ENCODE data around the gene OR8H3. TPM values are rescaled to one million over a fixed set of nuclear protein-coding genes. Genes with fewer than 3 reads are reported as not detected.
"Not testable (repeated sequence)": the region's sequence is repeated elsewhere in the genome, so short reads cannot be mapped to it uniquely, and the experiment has no call there.

The OR8H3 gene, protein sequence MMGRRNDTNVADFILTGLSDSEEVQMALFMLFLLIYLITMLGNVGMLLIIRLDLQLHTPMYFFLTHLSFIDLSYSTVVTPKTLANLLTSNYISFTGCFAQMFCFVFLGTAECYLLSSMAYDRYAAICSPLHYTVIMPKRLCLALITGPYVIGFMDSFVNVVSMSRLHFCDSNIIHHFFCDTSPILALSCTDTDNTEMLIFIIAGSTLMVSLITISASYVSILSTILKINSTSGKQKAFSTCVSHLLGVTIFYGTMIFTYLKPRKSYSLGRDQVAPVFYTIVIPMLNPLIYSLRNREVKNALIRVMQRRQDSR
- total RNA-seq (not detected), polyA plus RNA-seq (ENCODE audit: insufficient read depth in 1 of 8, insufficient read length in 8 of 8, low replicate concordance in 1 of 8) (not detected)
- long read RNA-seq, donor 1, result 0 reads
- long read RNA-seq, donor 2, result 0 reads
- long read RNA-seq, donor 3, result 0 reads
- long read RNA-seq, donor 4, result 0 reads
- long read RNA-seq, donor 5, result 0 reads
- long read RNA-seq, donor 6, result 0 reads
- long read RNA-seq, donor 7, result 0 reads
- long read RNA-seq, donor 8, result 0 reads
- long read RNA-seq, donor 9, result 0 reads
- long read RNA-seq, donor 10, partial matches to known transcripts, result 0 of 1 reads
- long read RNA-seq, donor 10, other reads (novel, unspliced or antisense), result 0 of 1 reads
- long read RNA-seq, donor 11, result 0 reads

- no peaks in the 10 kb centered on the region for H3K4me1 ChIP-seq (ENCODE audit: control insufficient read depth, insufficient read depth, low read length)
- H3K36me3 ChIP-seq (ENCODE audit: control insufficient read depth, insufficient read depth, low read length), result no peaks in the 10 kb centered on the region
- no peaks in the 10 kb centered on the region for H3K9me3 ChIP-seq (replicated peaks; ENCODE audit: control insufficient read depth, low read depth, low read length)
- no peak within 1 kb of the TSS for H3K27ac ChIP-seq (ENCODE audit: low read length)
- 82% methylated on average over 2 of the region's 6 CpGs for WGBS (ENCODE audit: insufficient coverage)
- DNase-seq, result no peak
- H3K27me3 ChIP-seq (ENCODE audit: control insufficient read depth, insufficient read depth, low read length), result no peaks in the 10 kb centered on the region
- no peak within 1 kb of the TSS for H3K4me3 ChIP-seq (ENCODE audit: low read length)
These were observed at the start of gene OR8H3 for GRCh38 chr11:56122073-56122472. Gene OR8H3 (plus strand): TSS chr11:56122373. CDS start chr11:56122373, 0 bp downstream.

DNA sequence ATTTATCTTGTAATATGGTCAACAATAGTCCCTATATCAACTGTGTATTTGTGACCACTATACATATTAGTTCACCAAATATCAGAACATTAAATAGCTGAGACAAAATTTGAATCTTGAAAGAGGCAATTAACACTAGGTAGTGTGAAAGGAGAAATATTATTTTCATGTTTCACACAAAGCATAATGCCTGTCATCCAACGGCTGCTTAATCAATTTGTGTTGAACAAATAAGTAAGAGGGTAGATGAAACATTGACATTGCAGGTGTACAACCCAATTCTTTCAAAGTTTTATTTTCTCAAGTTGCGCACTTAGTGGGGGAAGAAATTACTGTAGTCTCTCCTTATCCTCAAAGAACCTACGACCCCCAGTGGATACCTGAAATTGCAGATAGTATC, 32.5 kb upstream of the OR8H3 start:
- H3K4me1 ChIP-seq (ENCODE audit: control insufficient read depth, insufficient read depth, low read length), result no peaks in the 10 kb centered on the region
- no CpG with 5 or more reads among the region's 3 CpGs for WGBS (ENCODE audit: insufficient coverage)
- no peak overlapping the region for H3K27ac ChIP-seq (ENCODE audit: low read length)

GRCh38 chr11:56093008-56093407, 29.2 kb upstream of the OR8H3 start, which contains the start of gene OR8I2:
Gene OR8I2 (plus strand): TSS chr11:56093308. CDS start chr11:56093308, 0 bp downstream.
- no peaks in the 10 kb centered on the region for H3K4me1 ChIP-seq (ENCODE audit: control insufficient read depth, insufficient read depth, low read length)
- H3K36me3 ChIP-seq (ENCODE audit: control insufficient read depth, insufficient read depth, low read length), result no peaks in the 10 kb centered on the region
- no peak within 1 kb of the TSS for H3K27ac ChIP-seq (ENCODE audit: low read length)
- H3K27me3 ChIP-seq (ENCODE audit: control insufficient read depth, insufficient read depth, low read length), result no peaks in the 10 kb centered on the region
- H3K4me3 ChIP-seq (ENCODE audit: low read length), result no peak within 1 kb of the TSS
- no peaks in the 10 kb centered on the region for H3K9me3 ChIP-seq (replicated peaks; ENCODE audit: control insufficient read depth, low read depth, low read length)
- no peak for DNase-seq
- WGBS (ENCODE audit: insufficient coverage), result no CpG with 5 or more reads among the region's 3 CpGs

More for the DNA sequence above, 32.5 kb upstream of the OR8H3 start:
- Histone ChIP-seq H3K36me3 (ENCODE audit: control insufficient read depth, insufficient read depth, low read length) (no peaks in the 10 kb centered on the region), H3K27me3 (ENCODE audit: control insufficient read depth, insufficient read depth, low read length) (no peaks in the 10 kb centered on the region), H3K4me3 (ENCODE audit: low read length) (no peak overlapping the region), H3K9me3 (replicated peaks; ENCODE audit: control insufficient read depth, low read depth, low read length) (no peaks in the 10 kb centered on the region)
- no peak for DNase-seq

GRCh38 chr11:56103210-56103737, 18.9 kb upstream of the OR8H3 start, which contains the start of gene OR8H2:
Gene OR8H2 (plus strand): TSS chr11:56103687. CDS start chr11:56105043, 1,356 bp downstream.
- Histone ChIP-seq H3K9me3 (replicated peaks; ENCODE audit: control insufficient read depth, low read depth, low read length) (peaks cover 3% of the 10 kb centered on the region), H3K27ac (ENCODE audit: low read length) (no peak within 1 kb of the TSS), H3K27me3 (ENCODE audit: control insufficient read depth, insufficient read depth, low read length) (no peaks in the 10 kb centered on the region), H3K4me1 (ENCODE audit: control insufficient read depth, insufficient read depth, low read length) (no peaks in the 10 kb centered on the region), H3K36me3 (ENCODE audit: control insufficient read depth, insufficient read depth, low read length) (no peaks in the 10 kb centered on the region), H3K4me3 (ENCODE audit: low read length) (no peak within 1 kb of the TSS)
- DNase-seq, result no peak

DNA sequence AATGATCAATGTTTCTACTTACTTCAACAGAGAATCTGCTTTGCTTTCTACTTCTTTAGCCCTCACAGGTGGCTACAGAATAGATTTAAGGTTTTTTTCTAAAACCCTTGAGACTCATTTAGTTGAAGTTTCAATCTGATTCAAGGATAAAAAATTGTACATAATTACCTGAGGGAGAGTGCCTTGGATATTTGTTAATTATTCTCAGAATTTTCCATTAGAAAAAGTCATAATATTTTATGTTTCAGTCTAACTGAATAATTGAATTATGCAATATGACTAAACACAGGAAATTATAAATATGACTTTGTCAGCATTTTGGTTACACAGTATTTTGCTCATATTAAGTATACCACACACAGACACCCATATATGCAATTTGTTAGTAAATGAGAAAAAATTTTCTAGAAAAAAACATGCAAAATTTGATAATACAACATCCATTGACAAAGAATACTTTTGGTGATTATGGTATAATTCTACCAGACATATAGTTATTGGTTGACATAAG, 18.0 kb downstream of the OR8H3 start, which contains the start of gene OR8J3:
OR8J3 (minus strand) TSS at position 51 of the 511 bp plus-strand sequence. CDS start 2,483 bp downstream, outside the sequence.
- no peak within 1 kb of the TSS for H3K4me3 ChIP-seq (ENCODE audit: low read length)
- H3K27me3 ChIP-seq (ENCODE audit: control insufficient read depth, insufficient read depth, low read length), result no peaks in the 10 kb centered on the region

GRCh38 chr11:56143681-56144080, 21.5 kb downstream of the OR8H3 start:
- H3K4me3 ChIP-seq (ENCODE audit: low read length), result not testable (repeated sequence)
- WGBS (ENCODE audit: insufficient coverage), result 91% methylated on average over 6 of the region's 30 CpGs

More for the DNA sequence above, 18.0 kb downstream of the OR8H3 start, which contains the start of gene OR8J3:
- DNase-seq, result no peak
- Histone ChIP-seq H3K4me1 (ENCODE audit: control insufficient read depth, insufficient read depth, low read length) (no peaks in the 10 kb centered on the region), H3K27ac (ENCODE audit: low read length) (no peak within 1 kb of the TSS), H3K36me3 (ENCODE audit: control insufficient read depth, insufficient read depth, low read length) (no peaks in the 10 kb centered on the region), H3K9me3 (replicated peaks; ENCODE audit: control insufficient read depth, low read depth, low read length) (peaks cover 5% of the 10 kb centered on the region)

DNA sequence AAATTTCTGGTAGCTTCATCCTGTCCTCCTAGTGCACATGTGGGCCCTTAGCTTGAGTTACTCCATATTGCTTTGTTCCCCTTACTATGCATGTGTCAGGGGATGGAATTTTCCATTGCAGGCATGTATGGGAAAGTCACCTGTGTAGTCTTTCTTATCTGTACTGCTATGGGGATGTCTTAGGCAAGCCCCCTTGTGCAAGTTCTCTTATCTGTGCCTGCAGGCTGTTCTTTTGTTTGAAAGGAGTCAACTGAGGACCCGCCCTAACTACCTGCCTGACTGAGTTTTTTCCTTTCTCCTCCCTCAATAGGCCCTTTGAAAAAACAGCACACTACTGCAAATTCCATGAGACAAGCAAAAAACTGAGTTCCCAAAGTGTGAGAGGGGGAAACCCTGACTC, 29.2 kb downstream of the OR8H3 start:
- no peak overlapping the region for H3K4me3 ChIP-seq (ENCODE audit: low read length)
- no peaks in the 10 kb centered on the region for H3K36me3 ChIP-seq (ENCODE audit: control insufficient read depth, insufficient read depth, low read length)
- no peak for DNase-seq
- no peak overlapping the region for H3K27ac ChIP-seq (ENCODE audit: low read length)
- no peaks in the 10 kb centered on the region for H3K27me3 ChIP-seq (ENCODE audit: control insufficient read depth, insufficient read depth, low read length)
- H3K4me1 ChIP-seq (ENCODE audit: control insufficient read depth, insufficient read depth, low read length), result no peaks in the 10 kb centered on the region
- peaks cover 26% of the 10 kb centered on the region for H3K9me3 ChIP-seq (replicated peaks; ENCODE audit: control insufficient read depth, low read depth, low read length)
- no CpG with 5 or more reads among the region's 1 CpG for WGBS (ENCODE audit: insufficient coverage)

More at GRCh38 chr11:56143681-56144080, 21.5 kb downstream of the OR8H3 start:
- H3K4me1 ChIP-seq (ENCODE audit: control insufficient read depth, insufficient read depth, low read length); H3K9me3 ChIP-seq (replicated peaks; ENCODE audit: control insufficient read depth, low read depth, low read length); DNase-seq; H3K27ac ChIP-seq (ENCODE audit: low read length); H3K27me3 ChIP-seq (ENCODE audit: control insufficient read depth, insufficient read depth, low read length); H3K36me3 ChIP-seq (ENCODE audit: control insufficient read depth, insufficient read depth, low read length): not testable (repeated sequence)

GRCh38 chr11:56152333-56152732, 30.2 kb downstream of the OR8H3 start:
- WGBS (ENCODE audit: insufficient coverage), result 94% methylated on average over 15 of the region's 15 CpGs
- Histone ChIP-seq H3K27me3 (ENCODE audit: control insufficient read depth, insufficient read depth, low read length) (no peaks in the 10 kb centered on the region), H3K4me3 (ENCODE audit: low read length) (no peak overlapping the region), H3K9me3 (replicated peaks; ENCODE audit: control insufficient read depth, low read depth, low read length) (peaks cover 26% of the 10 kb centered on the region), H3K36me3 (ENCODE audit: control insufficient read depth, insufficient read depth, low read length) (no peaks in the 10 kb centered on the region), H3K4me1 (ENCODE audit: control insufficient read depth, insufficient read depth, low read length) (no peaks in the 10 kb centered on the region), H3K27ac (ENCODE audit: low read length) (no peak overlapping the region)
- DNase-seq, result no peak

DNA sequence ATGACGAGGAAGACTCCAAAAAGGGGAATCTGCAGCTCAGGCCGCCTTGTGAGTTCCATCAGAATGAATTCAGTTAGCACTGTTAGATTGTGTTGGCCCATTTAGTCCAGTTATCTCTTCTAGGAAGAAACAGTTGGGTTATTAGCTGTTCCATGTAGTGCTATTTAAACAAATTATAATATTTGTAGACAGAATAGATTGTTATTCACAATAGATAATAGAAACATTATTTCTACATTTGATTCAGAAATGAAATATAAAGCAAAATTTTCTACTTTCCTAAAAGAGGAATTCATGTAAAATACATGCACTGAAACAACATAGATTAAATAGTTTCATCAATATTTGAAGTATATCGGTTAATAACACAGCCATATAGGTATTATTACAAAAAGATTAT, 38.0 kb downstream of the OR8H3 start, which contains the start of gene OR8K5:
OR8K5 (minus strand) TSS at position 101 of the 400 bp plus-strand sequence; CDS start at position 101, 0 bp downstream.
- no peak for DNase-seq
- Histone ChIP-seq H3K27ac (ENCODE audit: low read length) (no peak within 1 kb of the TSS), H3K27me3 (ENCODE audit: control insufficient read depth, insufficient read depth, low read length) (no peaks in the 10 kb centered on the region), H3K4me3 (ENCODE audit: low read length) (no peak within 1 kb of the TSS), H3K4me1 (ENCODE audit: control insufficient read depth, insufficient read depth, low read length) (no peaks in the 10 kb centered on the region), H3K9me3 (replicated peaks; ENCODE audit: control insufficient read depth, low read depth, low read length) (peaks cover 8% of the 10 kb centered on the region), H3K36me3 (ENCODE audit: control insufficient read depth, insufficient read depth, low read length) (no peaks in the 10 kb centered on the region)
- WGBS (ENCODE audit: insufficient coverage), result 36% methylated on average over 2 of the region's 3 CpGs

DNA sequence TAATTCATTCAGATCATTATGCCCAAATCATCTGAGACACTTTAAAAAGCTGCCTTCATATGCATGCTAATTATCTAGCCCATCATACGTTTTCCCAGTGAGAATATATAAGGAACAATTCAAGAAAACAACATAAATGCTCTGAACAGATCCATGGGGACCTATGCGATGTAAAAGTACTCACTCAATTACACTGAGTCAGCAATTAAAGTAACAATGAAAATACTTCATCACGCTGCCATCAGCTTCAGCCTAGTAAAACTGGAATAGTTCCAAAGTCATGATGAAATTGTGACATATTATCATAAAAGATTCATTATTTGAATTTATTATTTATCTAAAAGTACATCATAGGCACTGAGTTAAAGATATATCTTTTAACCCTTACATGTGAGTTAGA, 41.6 kb downstream of the OR8H3 start:
- 33% methylated on average over 1 of the region's 3 CpGs for WGBS (ENCODE audit: insufficient coverage)
- no peaks in the 10 kb centered on the region for H3K36me3 ChIP-seq (ENCODE audit: control insufficient read depth, insufficient read depth, low read length)
- no peaks in the 10 kb centered on the region for H3K27me3 ChIP-seq (ENCODE audit: control insufficient read depth, insufficient read depth, low read length)
- H3K4me3 ChIP-seq (ENCODE audit: low read length), result no peak overlapping the region
- H3K27ac ChIP-seq (ENCODE audit: low read length), result no peak overlapping the region
- peaks cover 9% of the 10 kb centered on the region for H3K9me3 ChIP-seq (replicated peaks; ENCODE audit: control insufficient read depth, low read depth, low read length)
- no peak for DNase-seq
- no peaks in the 10 kb centered on the region for H3K4me1 ChIP-seq (ENCODE audit: control insufficient read depth, insufficient read depth, low read length)
